GM18508 (cell line): ENCODE data around the gene HLX.

ENCODE experiments used
- ATAC-seq: cut with Tn5 transposase; IDR thresholded peaks from one replicate; pipeline ENCODE4 v1.9.1; 2021; ENCODE audit warnings: moderate number of reproducible peaks; ENCODE audit not compliant: insufficient read depth, unreplicated experiment

Gene HLX

GRCh38 chr1:220880726-220881506, 1.7 kb downstream of the HLX start:
- no peak for ATAC-seq

- no peak for ATAC-seq
Observed at GRCh38 chr1:220882061-220882891, 3.0 kb downstream of the HLX start.

GRCh38 chr1:220884109-220884980, 5.1 kb downstream of the HLX start:
- no peak for ATAC-seq

- ATAC-seq = no peak
Observed at GRCh38 chr1:220884981-220885918, 6.0 kb downstream of the HLX start.

- no peak for ATAC-seq
Observed at GRCh38 chr1:220885971-220886370, 6.7 kb downstream of the HLX start.

- no peak for ATAC-seq
Observed at GRCh38 chr1:220886470-220887201, 7.4 kb downstream of the HLX start.

- no peak for ATAC-seq
Observed at GRCh38 chr1:220887202-220887519, 7.9 kb downstream of the HLX start.

GRCh38 chr1:220887520-220888416, 8.5 kb downstream of the HLX start:
- ATAC-seq = no peak

GRCh38 chr1:220888417-220888986, 9.3 kb downstream of the HLX start:
- ATAC-seq = no peak

GRCh38 chr1:220889333-220889732, 10.1 kb downstream of the HLX start:
- no peak for ATAC-seq

- ATAC-seq = no peak
Observed at GRCh38 chr1:220889848-220890287, 10.6 kb downstream of the HLX start.

- no peak for ATAC-seq
Observed at GRCh38 chr1:220890602-220891001, 11.4 kb downstream of the HLX start.

GRCh38 chr1:220891224-220892085, 12.2 kb downstream of the HLX start:
- no peak for ATAC-seq

GRCh38 chr1:220892086-220892376, 12.8 kb downstream of the HLX start:
- ATAC-seq = no peak

GRCh38 chr1:220892997-220893700, 13.9 kb downstream of the HLX start:
- ATAC-seq = no peak

- ATAC-seq = no peak
Observed at GRCh38 chr1:220893701-220894024, 14.4 kb downstream of the HLX start.
